Dendritic cell treated with granulocyte-macrophage colony-stimulating factor and Interleukin-4, amounts not matched to agents 40 ng/mL and 50 ng/mL, for 4 days (primary cell): ENCODE measurements around the gene LMAN1.

Source experiments
- H3K27ac Mint-ChIP-seq: one replicate; pipeline ENCODE4 v1.8.0; 2022; ENCODE audit warnings: mild to moderate bottlenecking, mixed read lengths
- H3K27me3 Mint-ChIP-seq: one replicate; pipeline ENCODE4 v1.8.0; 2022; ENCODE audit warnings: mild to moderate bottlenecking, mixed read lengths
- H3K36me3 Mint-ChIP-seq: one replicate; pipeline ENCODE4 v1.8.0; 2022; ENCODE audit warnings: low read depth, mixed read lengths
- H3K4me1 Mint-ChIP-seq: one replicate; pipeline ENCODE4 v1.8.0; 2022; ENCODE audit warnings: low read depth, mixed read lengths
- H3K4me3 Mint-ChIP-seq: one replicate; pipeline ENCODE4 v1.8.0; 2022; ENCODE audit warnings: mild to moderate bottlenecking, moderate library complexity, mixed read lengths
- H3K9me3 Mint-ChIP-seq: one replicate; pipeline ENCODE4 v1.8.0; 2022; ENCODE audit warnings: mixed read lengths
- intact Hi-C: fragments of 100-400 bp; cut with micrococcal nuclease; formaldehyde crosslinking; loops from one replicate; pipeline ENCODE4 v1.15.0; 2022

LMAN1 gene

DNA sequence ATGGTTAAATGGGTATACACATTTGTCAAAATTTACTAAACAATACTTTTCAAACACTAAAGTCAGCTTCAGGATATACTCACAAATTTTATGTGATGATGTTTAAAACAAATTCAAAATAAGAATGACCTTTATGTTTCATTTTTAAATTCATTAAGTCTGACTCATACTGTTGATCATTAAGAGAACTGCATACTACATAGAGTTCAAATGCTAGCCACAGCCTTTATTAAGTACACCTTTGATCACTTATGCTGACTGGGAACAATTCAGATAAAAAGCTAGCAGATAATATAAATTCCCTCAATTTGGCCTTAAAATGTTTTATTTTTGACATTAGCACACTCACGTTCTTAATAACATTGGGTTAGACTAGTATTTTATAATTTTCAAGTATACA, 14.1 kb downstream of the LMAN1 start:
- Mint-ChIP-seq H3K9me3 (peaks cover 22% of the 10 kb centered on the region), H3K27ac (no peak overlapping the region), H3K27me3 (no peaks in the 10 kb centered on the region), H3K36me3 (peaks cover 98% of the 10 kb centered on the region), H3K4me3 (no peak overlapping the region), H3K4me1 (no peaks in the 10 kb centered on the region)
- intact Hi-C loops: no loop called here

DNA sequence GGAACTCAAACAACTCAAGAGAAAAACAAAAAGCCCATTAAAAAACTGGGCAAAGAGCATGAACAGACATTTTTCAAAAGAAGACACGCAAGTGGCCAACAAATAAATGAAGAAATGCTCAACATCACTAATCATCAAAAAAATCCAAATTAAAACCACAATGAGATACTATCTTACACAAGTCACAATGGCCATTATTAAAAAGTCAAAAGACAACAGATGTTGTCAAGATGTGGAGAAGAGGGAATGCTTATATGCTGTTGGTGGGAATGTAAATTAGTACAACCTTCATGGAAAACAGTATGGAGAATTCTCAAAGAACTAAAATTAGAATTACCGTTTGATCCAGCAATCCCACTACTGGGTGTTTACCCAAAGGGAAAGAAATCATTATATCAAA, 15.1 kb downstream of the LMAN1 start:
- no peaks in the 10 kb centered on the region for H3K4me1 Mint-ChIP-seq
- peaks cover 100% of the 10 kb centered on the region for H3K36me3 Mint-ChIP-seq
- no peak overlapping the region for H3K27ac Mint-ChIP-seq
- H3K9me3 Mint-ChIP-seq: peaks cover 23% of the 10 kb centered on the region
- H3K4me3 Mint-ChIP-seq: no peak overlapping the region
- intact Hi-C loops: no loop called here
- H3K27me3 Mint-ChIP-seq: no peaks in the 10 kb centered on the region

DNA sequence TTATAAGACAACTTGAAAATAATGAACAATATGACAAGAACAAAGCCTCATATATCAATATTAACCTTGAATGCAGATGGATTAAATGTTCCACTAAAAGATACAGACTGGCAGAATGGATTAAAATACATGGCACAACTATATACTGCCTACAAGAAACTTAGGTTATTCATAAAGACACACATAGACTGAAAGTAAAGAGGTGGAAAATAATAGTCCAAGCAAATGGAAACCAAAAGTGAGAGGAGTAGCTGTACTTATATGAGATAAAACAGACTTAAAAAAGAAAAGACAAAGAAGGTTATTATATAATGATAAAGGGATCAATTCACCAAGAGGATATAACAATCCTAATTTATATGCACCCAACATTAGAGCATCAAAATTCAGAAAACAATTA, 18.2 kb downstream of the LMAN1 start:
- Mint-ChIP-seq H3K4me3 (no peak overlapping the region), H3K27me3 (no peaks in the 10 kb centered on the region), H3K9me3 (peaks cover 23% of the 10 kb centered on the region), H3K4me1 (no peaks in the 10 kb centered on the region), H3K27ac (no peak overlapping the region), H3K36me3 (peaks cover 99% of the 10 kb centered on the region)
- intact Hi-C loops: no loop called here

DNA sequence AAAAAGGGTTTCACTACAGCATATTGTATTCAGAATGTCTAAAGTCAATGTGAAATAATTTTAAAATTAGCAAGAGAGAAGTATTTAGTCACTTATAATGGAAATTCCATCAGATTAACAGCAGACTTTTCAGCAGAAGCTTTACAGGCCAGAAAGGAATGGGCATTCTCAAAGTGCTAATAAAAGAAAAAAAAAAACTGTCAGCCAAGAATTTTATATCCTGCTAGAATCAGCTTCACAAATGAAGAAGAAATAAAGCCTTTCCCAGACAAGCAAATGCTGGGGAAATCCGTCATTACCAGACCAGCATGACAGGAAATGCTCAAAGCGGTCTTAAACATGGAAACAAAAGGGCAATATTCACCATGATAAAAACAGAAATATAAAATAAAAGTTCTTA, 18.8 kb downstream of the LMAN1 start:
- Mint-ChIP-seq H3K36me3 (peaks cover 97% of the 10 kb centered on the region), H3K9me3 (peaks cover 23% of the 10 kb centered on the region), H3K27me3 (no peaks in the 10 kb centered on the region), H3K27ac (no peak overlapping the region), H3K4me3 (no peak overlapping the region), H3K4me1 (no peaks in the 10 kb centered on the region)
- intact Hi-C loops: no loop called here

DNA sequence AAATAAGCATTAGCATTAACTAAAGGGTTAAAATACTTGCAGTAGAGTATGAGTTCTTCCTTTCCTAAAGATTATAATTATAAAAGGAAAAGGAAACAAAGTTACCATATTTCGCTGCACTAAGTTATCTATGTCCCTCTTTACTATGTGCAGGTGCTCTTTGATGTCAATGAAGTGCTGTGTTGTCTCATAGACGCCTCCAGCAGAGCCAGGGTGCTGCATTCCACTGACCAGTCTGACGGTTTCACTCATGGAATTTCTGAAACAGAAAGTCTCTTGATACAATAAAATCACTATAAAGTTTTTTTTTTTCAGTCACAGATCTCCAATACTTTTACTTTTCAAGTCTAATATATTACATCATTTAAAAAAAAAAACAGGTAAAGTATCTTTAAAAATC, 26.1 kb downstream of the LMAN1 start:
- Mint-ChIP-seq H3K4me1 (no peaks in the 10 kb centered on the region), H3K27me3 (no peaks in the 10 kb centered on the region), H3K9me3 (no peaks in the 10 kb centered on the region), H3K4me3 (no peak overlapping the region), H3K36me3 (peaks cover 49% of the 10 kb centered on the region), H3K27ac (no peak overlapping the region)
- intact Hi-C loops: no loop called here

DNA sequence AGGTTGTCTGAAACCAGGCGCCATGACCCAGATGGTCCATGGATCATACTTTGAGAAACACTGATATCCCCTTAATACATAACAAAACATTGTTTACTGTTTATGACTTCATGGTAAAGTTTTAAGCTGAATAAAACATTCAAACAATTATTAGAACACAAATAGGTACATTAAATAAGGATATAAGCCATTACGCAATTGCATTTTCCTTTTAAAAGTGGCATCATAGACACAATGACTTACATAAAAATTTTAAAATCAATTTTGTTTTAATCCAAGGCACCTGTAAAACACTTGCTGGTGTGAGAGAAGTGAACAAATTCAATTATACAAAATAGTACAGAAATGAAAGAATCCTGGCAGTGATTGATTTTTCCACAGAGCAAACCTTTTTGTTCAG, 30.4 kb downstream of the LMAN1 start:
- Mint-ChIP-seq H3K9me3 (no peaks in the 10 kb centered on the region), H3K36me3 (peaks cover 22% of the 10 kb centered on the region), H3K27me3 (no peaks in the 10 kb centered on the region), H3K4me3 (no peak overlapping the region), H3K27ac (no peak overlapping the region), H3K4me1 (no peaks in the 10 kb centered on the region)
- intact Hi-C loops: no loop called here

DNA sequence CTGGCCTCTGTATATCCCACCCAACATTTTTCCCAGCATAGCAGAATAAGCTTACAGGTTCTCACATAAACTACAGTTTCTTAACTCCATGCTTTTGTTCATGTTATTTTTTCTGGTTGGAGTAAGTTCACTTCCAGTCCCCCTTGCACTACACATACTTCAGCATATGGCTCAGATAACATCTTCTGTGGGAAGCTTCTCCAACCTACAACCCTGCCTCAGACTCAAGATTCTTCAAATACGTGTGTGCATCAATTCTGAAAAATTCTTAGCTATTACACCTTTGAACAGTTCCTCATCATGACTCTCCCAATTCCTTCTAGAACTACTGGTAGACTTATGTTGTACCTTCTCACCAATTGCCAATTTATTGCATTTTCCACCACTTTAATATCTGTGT, 33.1 kb downstream of the LMAN1 start:
- no peaks in the 10 kb centered on the region for H3K9me3 Mint-ChIP-seq
- H3K36me3 Mint-ChIP-seq: peaks cover 8% of the 10 kb centered on the region
- no peaks in the 10 kb centered on the region for H3K27me3 Mint-ChIP-seq
- intact Hi-C loops: no loop called here
- no peak overlapping the region for H3K4me3 Mint-ChIP-seq
- H3K27ac Mint-ChIP-seq: no peak overlapping the region
- no peaks in the 10 kb centered on the region for H3K4me1 Mint-ChIP-seq

DNA sequence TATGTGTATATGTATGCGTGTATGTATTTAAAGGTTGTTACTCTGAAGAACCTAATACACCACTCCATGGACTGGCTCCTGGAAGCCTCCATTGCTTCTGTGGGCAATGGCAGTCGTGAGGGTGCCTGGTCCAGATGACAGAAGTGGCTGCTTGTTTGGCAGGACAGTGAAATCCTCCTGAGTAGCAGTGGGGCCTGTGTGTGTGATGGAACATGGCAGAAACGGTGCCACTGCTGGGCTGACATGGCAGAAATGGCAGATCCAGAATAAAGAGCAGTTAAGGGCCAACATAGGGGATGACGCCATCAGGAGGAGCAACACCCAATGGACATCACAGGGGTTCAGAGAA, 34.5 kb downstream of the LMAN1 start:
- intact Hi-C loops: no loop called here
- Mint-ChIP-seq H3K36me3 (peaks cover 8% of the 10 kb centered on the region), H3K4me3 (no peak overlapping the region), H3K4me1 (no peaks in the 10 kb centered on the region), H3K9me3 (no peaks in the 10 kb centered on the region), H3K27ac (no peak overlapping the region), H3K27me3 (peaks cover 2% of the 10 kb centered on the region)

DNA sequence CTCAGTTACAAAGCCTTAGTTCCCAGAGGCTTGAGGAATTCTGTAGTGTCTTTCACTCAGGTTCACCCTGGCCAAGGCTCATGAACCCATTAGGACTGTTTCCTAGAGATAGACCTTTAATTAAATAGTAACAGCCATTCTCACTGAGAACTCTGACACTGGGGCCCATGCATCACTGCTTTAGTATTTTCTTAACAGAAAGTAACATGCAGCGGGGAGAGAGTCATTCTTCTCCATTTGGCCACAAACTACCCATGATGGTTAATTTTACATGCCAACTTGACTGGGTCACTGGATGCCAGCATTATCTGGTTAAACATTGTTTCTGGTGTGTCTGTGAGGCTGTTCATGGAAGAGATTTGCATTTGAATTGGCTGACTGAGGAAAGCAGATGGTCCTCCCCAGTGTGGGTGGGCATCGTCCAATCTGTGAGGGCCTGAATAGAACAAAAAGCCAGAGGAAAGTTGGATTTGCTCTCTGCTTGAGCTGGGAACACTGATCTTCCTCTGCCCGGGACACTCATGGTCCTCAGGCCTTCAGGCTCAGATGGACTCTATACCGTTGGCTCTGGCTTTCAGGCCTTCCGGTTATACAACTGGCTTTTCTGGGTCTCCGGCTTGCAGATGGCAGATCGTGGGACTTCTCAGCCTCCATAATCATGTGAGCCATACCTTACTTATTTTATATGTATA, 35.0 kb downstream of the LMAN1 start:
- no peak overlapping the region for H3K27ac Mint-ChIP-seq
- no peaks in the 10 kb centered on the region for H3K4me1 Mint-ChIP-seq
- no peak overlapping the region for H3K4me3 Mint-ChIP-seq
- intact Hi-C loops: no loop called here
- H3K36me3 Mint-ChIP-seq: peaks cover 8% of the 10 kb centered on the region
- H3K27me3 Mint-ChIP-seq: peaks cover 2% of the 10 kb centered on the region
- no peaks in the 10 kb centered on the region for H3K9me3 Mint-ChIP-seq

DNA sequence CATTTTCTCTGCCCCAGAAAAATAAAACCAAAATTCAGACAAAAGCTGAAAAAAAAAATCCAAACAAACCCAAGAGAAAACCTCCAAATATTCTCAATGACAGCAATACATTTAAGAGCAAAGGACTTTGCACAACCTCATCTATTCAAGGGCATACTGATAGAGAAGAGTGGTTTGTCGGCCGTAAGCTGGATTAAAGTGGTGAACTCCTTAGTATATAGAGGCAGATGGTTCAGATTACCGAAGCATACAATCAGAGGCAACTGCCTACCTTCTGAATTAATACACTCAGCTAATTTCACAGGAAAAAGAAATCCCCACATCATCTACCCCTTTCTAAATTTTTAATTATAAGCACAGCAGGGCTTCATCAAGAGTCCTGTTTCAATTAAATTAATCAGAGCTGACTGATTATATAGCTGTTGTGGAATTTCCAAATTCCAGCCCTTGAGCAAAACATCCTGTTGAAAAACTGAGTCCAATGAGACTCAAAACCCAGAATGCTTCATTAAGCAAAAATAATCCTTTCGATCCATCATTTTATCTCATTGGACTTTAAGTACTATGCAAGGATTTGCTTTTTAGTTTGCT, 40.5 kb downstream of the LMAN1 start, which contains the start of gene CPLX4:
Gene CPLX4 (minus strand): TSS at position 190 of the 591 bp plus-strand sequence. CDS start 187 bp downstream, at position 3.
- intact Hi-C loops: no loop called here
- no peak within 1 kb of the TSS for H3K27ac Mint-ChIP-seq
- H3K4me3 Mint-ChIP-seq: no peak within 1 kb of the TSS
- H3K27me3 Mint-ChIP-seq: peaks cover 8% of the 10 kb centered on the region
- no peaks in the 10 kb centered on the region for H3K36me3 Mint-ChIP-seq
- H3K9me3 Mint-ChIP-seq: no peaks in the 10 kb centered on the region
- no peaks in the 10 kb centered on the region for H3K4me1 Mint-ChIP-seq

DNA sequence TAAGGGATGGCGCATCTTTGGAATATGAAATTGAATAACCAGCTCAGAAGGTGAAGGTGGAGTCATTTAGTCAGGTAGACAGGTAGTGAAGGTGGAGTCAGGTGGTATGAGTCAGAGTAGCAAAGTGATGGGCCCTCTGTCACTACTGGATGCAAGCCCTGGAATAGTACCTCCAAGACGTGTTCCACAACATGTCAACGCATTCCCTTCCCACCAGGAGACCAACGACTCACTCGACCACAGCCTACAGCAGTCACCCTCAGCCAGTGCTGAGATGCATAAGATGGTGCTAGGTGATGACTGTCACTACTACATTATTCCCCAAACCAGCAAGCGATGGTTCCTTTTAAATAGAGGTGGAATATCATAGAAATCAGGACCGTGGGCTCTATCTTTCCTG, 47.4 kb downstream of the LMAN1 start:
- Mint-ChIP-seq H3K9me3 (no peaks in the 10 kb centered on the region), H3K27me3 (peaks cover 30% of the 10 kb centered on the region), H3K4me1 (no peaks in the 10 kb centered on the region), H3K27ac (no peak overlapping the region), H3K4me3 (no peak overlapping the region), H3K36me3 (no peaks in the 10 kb centered on the region)
- intact Hi-C loops: no loop called here

DNA sequence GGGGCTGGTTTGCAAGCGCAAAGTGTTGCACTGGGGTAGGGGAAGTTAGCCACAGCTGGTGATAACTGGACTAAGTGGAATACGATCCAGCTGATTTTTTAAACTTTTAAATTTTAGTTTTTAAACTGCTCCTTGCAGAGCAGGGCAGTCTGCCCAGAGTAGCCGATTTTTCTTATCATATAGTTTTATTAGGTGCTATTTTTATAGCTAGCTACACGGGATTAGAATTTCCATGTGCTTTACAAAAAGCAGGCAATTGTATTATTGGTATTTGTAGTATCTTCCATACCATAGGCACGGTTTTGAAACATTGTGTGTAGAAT, 50.2 kb downstream of the LMAN1 start:
- Mint-ChIP-seq H3K4me1 (no peaks in the 10 kb centered on the region), H3K9me3 (no peaks in the 10 kb centered on the region), H3K36me3 (no peaks in the 10 kb centered on the region), H3K4me3 (peak overlapping the region; percentile 56), H3K27me3 (peaks cover 34% of the 10 kb centered on the region), H3K27ac (no peak overlapping the region)
- intact Hi-C loops: loop anchor here (2.0 kb wide), 1 partner anchor 94 kb away; no protein-coding TSS in a partner anchor

DNA sequence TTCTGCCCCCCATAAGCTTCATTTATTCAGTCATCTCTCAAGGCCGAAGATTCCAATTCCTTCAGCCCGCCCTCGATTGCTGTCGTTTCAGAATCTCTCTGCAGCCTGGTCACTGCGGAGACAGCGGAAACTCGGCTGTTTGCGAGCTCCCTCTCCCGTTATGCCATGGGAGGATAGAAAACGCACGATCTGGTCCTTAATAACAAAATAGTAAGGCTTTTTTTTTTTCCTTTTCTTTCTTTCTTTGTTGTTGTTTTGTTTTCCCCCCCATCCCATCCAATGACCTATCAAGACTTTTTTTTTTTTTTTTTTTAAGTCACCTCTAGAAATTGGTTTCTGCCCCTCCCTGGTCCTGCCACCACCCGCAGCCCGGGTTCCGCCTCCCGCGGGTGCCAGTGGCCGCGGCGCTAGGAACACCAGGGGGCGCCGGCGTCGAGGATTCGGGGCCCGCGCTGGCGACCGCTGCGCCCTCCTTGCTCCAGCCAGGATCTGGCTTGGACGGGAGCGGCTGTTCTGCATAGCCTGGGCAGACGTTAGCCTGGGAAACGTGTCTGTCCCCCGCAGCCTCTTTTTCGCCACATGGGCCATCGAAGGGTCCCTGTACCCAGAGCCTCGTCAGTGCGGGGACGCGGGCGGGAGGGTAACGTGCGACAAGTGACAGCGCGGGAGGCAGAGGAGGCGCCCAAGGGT, 50.7 kb downstream of the LMAN1 start:
- H3K36me3 Mint-ChIP-seq: no peaks in the 10 kb centered on the region
- no peaks in the 10 kb centered on the region for H3K4me1 Mint-ChIP-seq
- H3K27me3 Mint-ChIP-seq: peaks cover 34% of the 10 kb centered on the region
- no peak overlapping the region for H3K27ac Mint-ChIP-seq
- intact Hi-C loops: loop anchor here (2.0 kb wide), 1 partner anchor 94 kb away; no protein-coding TSS in a partner anchor
- H3K9me3 Mint-ChIP-seq: no peaks in the 10 kb centered on the region
- H3K4me3 Mint-ChIP-seq: peak overlapping the region; percentile 56

DNA sequence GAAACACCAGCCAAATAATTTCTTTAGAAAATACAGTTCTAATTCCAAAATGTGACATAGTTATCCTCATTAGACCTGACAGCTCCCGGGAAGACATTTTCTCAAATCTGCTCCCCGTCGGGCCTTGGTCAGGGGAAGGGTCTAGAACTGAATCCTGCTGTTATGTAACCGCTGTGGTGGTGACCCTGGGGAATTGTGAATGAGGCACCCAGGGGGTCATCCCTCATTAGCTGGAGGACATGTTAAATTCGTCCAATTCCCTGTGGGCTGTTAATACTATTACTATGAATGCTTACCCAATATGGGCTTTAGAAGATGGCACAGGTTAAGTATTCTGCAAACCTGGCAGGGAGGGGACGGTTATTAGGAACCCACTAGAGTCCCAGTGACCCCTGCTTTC, 52.4 kb downstream of the LMAN1 start:
- Mint-ChIP-seq H3K36me3 (no peaks in the 10 kb centered on the region), H3K27ac (no peak overlapping the region), H3K4me1 (no peaks in the 10 kb centered on the region), H3K4me3 (no peak overlapping the region), H3K27me3 (peaks cover 28% of the 10 kb centered on the region), H3K9me3 (no peaks in the 10 kb centered on the region)
- intact Hi-C loops: no loop called here
